HuH-7 (cell line): ENCODE measurements around the gene GMDS.
A peak's percentile ranks its signal among the peaks of the same experiment; 100 is the strongest.

ENCODE experiments used
- DNase-seq: peaks from one replicate; pipeline ENCODE4 v3.0.0; 2011; ENCODE audit warnings: low spot score

Gene GMDS

DNA sequence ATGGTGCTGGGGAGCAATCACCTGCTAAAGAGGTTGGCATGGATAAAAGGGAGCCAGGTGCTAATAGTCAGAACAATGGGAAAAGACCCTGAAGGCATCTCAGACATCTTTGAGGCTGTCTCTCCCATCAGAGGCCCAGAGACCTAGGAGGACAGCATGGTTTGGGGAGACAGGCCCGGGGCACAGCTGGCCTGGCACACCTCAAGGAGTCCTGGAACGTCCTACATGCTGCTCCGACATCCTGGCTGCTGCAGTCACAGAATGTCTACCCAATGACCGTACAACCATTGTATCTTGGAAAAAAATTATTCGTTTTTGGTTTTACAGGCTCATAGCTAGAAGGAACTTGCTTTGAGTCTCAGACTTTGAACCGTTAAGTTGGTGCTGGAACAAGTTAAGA lies 4.4 kb downstream of the GMDS start:
- DNase-seq = no peak

DNA sequence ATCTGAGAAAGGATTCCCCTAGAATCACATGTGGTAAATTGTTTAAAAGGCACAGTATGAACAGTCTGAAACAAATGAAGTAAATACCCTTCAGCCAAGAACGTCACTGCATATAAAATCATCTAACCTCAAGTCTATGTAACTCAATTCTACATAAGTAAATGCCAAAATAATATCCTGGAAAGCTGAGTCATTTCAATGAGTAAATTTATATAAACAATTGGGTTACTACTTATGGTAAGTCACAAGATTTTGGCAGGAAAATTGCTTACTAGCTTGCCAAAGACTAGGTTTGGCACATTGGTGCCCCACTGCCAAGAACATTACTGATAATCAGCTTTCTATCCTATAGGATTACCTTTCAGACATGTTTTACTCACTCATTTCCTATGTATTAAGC lies 8.4 kb downstream of the GMDS start:
- DNase-seq = no peak

DNA sequence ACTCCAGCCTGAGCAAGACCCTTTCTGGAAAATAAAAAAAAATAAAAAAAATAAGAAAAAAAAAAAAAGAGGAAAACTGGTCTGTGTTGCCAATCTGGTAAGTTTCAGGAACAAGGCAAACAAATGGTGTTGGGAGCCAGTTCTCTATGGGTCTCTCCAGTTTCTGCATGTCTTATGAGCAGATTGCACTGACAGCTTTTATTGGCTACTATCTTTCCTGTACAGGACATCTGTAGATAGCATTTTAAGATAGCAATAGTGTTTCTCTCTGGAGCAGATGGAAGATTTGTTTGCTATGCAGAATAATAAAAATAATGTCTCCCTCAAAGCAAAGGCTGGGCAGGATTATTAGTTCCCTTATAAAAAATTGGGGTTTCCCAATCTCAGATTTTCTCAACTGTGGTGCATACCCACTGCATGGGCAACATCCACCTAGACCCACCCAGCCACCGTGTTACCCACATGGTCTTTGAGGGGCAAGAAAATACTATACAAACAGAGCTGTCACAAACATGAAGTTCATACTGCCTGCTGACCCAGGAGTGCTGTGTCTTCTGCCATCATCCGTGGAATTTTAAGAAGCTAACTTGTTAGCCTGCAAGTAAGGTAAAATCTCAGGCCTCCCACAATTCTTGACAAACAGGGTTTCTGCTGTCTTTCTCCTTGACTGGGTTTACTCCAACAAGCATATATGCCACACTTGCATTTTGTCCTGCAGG lies 9.5 kb downstream of the GMDS start:
- DNase-seq = no peak

DNA sequence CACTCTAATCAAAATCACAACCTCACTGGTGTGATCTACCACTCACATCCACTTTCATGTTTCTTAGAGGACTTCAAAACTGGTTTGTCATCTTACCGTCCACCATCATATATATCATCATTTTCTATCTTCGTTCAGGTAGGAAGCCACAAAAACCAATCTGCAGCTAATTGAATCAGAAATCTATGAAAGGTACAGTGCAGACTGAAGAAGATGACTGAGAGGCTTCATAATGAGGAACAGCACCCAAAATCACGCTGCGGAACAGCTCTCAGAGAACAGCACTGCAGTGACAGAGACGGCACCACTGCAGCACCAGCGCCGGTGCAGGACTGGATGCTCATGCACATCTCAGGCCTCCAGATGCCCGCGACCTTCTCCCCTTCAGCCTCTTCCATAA lies 13.0 kb downstream of the GMDS start:
- no peak for DNase-seq

DNA sequence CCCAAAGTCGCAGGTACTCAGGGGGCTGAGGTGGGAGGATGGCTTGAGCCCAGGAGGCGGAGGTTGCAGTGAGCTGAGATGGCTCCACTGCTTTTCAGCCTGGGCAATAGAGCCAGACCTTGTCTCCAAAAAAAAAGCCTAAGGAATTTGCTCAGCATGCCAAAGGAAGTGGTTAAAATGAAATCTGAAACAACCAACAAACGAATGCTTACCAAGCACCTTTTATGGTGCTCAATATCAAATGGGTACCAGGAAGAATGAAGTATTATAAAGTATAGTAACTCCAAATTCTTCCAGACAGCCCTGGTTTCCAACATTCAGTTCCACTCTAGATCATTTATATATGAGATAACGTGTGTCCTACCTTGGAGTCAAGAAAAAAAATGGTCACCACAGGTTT lies 14.0 kb downstream of the GMDS start:
- no peak for DNase-seq

DNA sequence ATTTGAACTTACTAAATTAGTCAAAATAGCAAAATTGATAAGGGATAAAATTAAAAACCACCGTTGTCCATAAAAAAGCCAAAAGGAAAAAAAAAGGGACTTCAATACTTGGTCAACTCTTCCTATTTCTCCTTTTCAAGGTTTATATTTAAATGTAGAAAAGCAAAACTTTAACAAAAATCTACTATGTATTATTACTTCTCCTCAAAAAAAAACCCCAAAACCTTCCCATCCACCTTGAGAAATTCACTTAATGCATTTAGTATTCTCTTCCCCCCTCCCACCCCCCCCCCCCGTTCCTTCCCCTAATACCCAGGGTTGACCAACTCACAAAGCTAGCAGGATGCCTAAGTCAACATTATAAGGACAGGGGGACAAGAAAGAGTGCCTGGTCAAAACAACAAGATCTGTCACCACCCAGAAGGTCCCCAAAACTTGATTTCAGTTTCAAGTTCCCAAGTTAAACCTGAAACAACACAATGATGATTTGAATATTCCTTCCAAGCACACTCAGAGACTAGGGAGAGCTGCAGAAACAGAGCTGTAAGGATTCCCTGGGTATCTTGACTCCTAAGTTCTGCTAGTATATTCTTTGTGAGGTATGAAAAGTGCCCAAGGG lies 14.6 kb downstream of the GMDS start:
- no peak for DNase-seq

DNA sequence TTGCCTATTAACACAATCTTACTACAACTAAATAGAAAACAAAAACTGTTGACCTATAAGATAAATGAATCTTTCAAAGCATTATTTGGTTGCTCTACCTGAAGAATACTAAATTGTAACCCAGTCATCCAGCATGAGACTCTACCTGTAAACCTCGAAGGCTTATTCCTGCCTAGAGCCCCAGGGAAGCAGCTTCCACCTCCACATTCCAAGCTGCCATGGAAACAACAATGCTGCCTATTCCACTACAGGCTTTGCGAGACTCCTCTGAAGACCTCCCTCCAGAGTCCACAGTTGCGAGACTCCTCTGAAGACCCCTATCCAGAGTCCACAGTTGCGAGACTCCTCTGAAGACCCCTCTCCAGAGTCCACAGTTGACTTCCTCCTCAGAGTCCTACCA lies 15.7 kb downstream of the GMDS start:
- DNase-seq = no peak

DNA sequence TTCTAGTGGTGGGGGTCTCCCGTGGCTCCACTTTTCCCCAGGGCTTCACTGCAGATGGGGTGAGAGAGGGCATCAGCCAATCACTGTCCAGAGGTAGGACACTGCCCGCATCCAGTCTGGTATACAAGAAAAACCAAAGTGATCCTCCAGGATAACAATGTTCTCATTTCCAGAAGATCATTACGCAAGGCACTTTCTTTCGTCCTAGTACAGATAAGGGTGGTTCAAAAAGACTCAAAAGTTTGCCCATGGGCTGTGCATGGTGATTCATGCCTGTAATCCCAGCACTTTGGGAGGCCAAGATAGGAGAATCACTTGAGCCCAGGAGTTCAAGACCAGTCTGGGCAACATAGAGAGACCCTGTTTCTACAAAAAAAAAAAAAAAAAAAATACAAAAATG lies 16.4 kb downstream of the GMDS start:
- no peak for DNase-seq

DNA sequence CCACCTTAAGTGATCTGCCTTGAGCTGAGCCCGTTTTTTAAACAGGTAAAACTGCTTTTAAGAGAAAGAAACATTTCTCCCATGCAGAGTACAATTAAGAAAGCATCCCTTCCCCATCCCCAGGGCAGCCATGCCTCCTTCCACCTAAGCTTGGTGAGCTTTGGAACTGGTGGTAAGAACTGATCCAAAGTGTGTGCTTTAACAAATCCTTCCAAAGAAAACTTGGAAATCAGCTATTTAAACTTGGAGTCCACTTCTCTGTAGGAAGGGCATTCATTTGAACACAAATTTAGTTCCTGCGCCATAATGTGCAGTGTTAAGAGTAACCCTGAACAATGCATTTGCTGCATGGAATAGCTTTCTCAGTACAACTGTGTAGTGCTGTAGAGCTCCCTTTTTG lies 17.0 kb downstream of the GMDS start:
- no peak for DNase-seq

DNA sequence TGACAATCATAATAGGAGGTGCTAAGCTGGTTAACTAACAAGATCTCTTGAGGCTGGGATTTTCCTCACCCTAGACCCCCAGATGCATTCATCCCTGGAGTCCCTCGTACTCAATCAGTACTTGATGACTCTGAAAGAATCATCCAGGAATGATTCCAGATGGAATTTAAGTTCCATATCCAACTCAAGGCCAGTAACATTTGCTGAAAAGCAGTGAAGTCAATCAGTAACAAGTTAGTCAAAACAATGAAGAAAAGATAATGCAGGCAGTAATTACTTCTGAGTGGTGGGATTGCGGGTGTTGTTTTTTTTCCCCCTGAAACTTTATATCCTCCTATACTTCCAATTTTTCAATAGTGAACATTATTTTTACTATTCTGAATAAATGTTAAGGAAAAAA lies 18.6 kb downstream of the GMDS start:
- DNase-seq = no peak

DNA sequence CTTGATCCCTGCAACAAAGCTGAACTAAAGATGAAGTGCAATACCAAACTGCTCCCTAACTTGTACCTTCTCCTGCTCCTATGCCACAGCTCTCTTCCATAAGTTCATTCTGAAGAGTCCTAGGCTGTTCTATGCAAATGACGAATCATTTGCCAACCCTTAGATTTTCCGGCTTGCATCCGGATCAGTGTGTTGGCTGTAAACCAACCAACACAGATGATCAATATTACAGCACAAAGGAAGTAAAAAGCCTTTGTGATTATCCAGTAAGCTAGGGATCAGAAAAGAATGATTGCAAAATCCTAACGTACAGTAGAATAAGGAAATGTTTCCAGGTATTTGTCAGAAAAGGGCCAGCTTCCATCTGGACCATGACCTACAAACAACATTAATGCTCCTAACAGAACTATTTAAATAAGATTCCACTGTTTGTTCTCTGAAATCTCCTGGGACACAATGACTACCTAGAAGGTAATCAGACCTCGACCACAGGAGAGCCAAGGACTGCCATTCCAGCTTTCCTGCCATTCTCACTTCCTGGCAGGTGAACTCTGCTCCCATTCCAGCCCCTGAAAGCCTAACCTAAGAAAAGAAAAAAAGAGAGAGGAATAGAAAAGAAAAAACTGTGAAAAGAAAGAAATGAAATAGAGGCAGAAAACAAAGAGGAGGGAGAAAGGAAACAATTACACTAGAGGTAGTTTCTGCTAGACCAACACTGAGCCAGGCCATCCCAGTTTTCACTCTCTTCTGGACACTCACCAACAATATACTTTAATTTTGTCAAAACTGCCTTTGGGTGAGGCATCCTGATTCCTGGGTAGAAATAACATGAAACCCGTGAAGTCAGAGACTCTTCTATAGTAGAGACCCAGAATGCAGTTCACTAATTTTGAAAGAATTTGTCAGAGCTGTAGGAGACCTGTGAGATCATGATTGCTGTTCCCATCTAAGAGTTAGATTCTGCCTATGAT lies 19.7 kb downstream of the GMDS start:
- peak; percentile 45 for DNase-seq

DNA sequence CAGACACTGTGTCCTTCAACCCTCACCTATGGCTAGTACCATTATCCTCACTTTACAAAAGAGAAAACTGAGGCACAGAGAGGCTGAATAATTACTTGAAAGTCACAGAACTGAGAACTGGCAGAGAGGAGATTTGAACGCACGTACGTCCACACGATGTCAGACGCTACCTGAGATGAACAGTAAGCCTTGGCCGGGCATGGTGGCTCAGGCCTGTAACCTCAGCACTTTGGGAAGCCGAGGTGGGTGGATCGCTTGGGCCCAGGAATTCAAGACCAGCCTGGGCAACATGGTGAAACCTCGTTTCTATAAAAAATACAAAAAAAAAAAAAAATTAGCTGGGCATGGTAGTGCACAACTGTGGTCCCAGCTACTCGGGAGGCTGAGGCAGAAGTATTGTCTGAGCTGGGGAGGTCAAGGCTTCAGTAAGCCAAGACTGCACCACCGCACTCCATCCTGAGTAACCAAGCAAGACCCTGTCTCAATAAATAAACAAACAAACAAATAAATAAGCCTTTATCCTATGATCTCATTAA lies 20.5 kb downstream of the GMDS start:
- no peak for DNase-seq

DNA sequence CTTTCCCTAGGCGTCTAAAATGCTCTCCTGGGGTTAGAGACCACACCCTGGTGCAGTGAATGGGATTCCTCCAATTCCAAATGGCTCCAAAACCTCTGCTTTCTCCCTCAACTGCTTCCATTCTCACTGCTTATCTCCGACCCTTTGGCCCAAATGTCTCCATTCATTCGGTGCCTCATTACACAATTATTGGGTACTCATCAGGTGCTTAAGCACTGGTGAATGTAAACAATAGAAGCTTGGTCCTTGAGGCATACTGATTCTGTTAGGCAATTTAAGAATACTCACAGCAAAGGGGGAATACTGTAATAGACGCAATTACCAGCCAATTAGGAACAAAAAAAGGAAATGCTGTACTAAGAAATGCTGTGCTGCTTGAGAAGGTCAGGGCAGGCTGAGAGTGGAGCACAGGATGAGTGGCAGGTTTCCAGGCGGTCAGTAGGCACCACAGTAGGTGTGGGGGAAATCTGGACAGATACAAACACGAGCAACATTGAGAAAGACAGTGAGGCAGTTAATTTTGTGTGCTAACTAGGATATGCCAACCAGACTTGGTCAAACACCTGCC lies 23.0 kb downstream of the GMDS start:
- no peak for DNase-seq

DNA sequence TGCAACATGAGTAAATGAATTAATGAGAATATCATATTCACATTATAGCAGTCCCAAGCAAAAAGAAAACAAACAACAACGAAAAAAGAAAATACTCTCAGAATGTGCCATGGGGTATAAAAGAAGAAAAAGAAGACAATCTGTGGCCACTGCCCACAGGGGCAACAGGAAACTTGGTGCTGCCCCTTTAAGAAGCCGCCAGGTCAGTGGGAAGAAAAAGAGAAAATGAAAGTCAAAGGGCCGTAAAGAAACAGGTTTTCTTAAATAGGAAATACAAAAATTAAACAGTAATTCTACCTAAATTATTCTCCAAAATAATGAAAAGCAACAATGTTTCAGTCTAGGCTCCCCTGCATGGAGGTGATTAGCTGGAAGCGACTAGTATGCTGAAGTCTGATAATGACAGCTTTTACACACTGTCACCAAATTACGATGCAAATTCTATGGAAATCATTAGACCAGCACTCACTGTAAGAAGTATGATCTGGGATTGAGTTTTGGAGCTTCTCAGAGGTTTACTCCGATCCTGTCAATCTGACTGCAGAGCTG lies 23.6 kb downstream of the GMDS start:
- DNase-seq = no peak

DNA sequence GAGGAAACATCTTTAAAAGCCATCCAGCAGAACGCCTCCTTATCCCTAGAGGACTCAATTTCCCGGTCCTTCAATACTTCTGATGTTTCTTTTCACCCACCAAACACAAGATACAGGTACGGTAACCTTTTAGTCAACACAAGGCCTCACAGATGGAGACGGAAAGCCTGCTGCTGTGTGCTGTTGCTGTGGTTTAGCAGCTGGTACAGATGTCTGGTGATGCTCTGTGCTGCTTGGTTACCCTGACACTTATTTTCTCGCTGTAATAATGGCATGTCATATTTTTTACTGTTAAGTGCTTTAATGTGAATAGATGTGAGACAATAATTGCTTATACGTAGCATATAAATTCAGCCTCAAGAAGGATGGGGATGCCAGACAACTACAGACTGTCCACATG lies 25.3 kb downstream of the GMDS start:
- DNase-seq = no peak

DNA sequence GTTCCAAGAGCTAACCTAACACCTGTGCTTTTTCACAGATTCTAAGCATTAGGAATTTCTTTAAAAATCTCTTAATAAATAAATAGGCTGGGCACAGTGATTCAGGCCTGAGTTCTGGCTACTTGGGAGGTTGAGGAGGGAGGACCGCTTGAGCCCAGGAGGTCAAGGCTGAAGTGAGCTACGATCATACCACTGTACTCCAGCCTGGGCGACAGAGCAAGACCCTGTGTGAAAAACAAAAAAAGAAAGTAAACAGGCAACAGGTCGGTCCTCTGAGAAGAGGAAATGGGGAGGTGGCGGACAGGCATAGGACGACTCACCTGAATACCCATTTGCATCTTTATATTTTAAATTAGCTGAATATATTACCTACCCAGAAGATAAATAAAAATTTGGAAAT lies 26.5 kb downstream of the GMDS start:
- no peak for DNase-seq

DNA sequence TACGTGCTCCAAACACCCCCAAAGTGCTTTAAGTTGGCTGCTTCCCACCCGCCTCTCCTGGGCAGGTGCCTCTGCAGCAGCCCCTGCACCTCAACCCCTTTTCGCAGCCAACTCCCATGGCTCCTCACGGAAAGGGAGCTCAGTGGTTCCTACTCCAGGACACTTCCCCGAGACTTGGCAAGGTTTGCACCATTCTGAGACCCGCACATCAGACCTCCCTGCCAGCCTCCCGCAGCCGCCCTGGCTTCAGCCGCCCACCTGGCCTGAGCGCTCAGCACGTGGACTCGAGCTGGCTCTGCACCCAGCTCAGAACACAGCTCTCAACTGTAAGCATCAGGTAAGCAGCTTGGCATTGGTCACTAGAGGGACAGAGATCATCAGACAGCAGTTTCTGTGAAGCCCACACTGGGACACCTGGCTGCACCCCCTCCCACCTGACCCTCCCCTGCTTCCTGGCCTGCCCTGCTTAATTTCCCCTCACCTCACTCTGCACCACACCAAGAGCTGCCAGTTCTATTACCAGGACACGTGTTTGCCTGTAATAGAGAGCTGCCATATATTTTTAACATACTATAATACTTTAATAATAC lies 28.5 kb downstream of the GMDS start:
- no peak for DNase-seq

DNA sequence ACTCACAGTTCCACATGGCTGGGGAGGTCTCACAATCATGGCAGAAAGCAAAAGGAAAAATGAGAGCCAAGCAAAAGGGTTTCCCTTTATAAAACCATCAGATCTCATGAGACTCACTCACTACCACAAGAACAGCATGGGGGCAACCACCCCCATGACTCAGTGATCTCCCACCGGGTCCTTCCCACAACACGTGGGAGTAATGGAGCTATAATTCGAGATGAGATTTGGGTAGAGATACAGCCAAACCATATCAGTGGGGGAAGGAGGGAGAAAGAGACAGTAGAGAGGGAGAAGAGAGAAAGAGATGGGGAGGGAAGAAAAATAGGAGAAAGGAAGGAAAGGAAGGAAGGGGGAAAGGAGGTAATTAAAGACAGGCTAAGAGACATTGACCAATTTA lies 30.1 kb downstream of the GMDS start:
- no peak for DNase-seq

DNA sequence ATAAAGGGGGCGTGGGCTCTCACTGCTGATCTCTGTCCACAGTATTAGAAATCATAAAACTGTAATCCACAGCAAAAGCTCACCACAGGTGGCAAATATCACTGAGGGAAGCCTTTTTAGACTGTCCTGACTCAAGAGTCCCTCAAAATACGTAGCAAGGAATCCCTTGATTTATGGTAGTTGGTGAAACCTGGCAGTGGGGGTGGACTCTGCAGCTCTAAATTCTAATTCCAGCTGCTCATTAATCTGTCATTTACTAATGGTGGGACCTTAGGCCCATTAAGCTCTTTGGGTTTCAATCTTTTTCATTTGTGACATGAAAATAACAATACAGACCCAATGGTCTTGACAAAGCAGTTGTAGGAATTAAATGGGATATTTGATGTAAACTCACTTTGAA lies 32.3 kb downstream of the GMDS start:
- no peak for DNase-seq

DNA sequence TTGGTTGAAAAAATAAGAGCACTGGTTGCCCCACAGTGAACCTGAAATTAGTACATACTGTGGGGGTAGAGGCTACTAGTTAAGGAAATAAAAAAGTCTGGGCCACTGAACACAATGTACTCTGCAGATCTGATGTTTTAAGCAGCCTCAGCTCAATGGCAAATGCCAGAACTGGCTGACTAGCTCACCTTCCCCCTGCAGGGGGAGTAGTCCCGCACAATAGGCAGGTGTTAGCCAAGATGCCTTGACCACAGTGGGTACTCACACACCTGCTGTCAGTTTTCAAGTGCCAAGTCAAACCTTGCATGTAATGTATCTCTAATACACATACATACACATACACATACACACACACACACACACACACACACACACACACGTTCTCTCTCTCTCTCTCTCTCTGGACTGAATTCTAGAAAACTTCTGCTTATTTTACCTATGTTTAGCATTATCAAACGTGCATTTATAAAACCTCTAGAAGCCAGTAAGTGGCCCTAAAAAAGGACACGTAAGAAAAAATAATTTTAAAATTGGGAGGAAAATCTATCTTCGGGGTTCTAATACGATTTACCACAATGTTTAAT lies 36.1 kb downstream of the GMDS start:
- peak; percentile 43 for DNase-seq

DNA sequence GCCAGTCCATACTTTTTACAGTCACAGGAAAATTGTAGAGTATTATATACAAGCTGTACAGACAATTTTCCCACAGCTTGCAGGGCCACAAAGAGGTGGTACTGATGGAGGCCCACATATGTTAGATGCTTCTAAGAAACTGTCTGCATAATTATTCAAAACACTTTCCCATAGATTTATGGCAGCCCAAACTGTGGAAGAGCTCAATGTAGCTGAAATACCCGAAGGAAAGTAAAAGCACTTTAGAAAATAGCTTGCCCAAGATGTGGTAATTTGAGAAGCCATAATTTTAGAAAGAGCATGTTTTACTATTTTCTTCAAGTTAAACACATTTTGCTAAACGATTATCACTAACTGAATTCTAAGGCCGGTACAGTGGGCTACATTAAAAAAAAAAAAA lies 36.9 kb downstream of the GMDS start:
- no peak for DNase-seq
